Glutamatergic neuron (in vitro differentiated cells): ENCODE measurements around the gene CENPF. TPM values are rescaled to one million over a fixed set of nuclear protein-coding genes. Genes with fewer than 3 reads are reported as not detected.

Experiments used
- DNase-seq: peaks from one replicate; pipeline ENCODE4 v3.0.0; 2022
- H3K27ac Mint-ChIP-seq: one replicate; pipeline ENCODE4 v1.8.0; 2020; ENCODE audit warnings: mild to moderate bottlenecking, mixed read lengths, inconsistent platforms; ENCODE audit not compliant: unreplicated experiment
- H3K27me3 Mint-ChIP-seq: one replicate; pipeline ENCODE4 v1.8.0; 2020; ENCODE audit warnings: mild to moderate bottlenecking, moderate library complexity, mixed read lengths, inconsistent platforms; ENCODE audit not compliant: unreplicated experiment
- H3K36me3 Mint-ChIP-seq: one replicate; pipeline ENCODE4 v1.8.0; 2020; ENCODE audit warnings: mild to moderate bottlenecking, mixed read lengths, inconsistent platforms; ENCODE audit not compliant: unreplicated experiment
- H3K4me1 Mint-ChIP-seq: one replicate; pipeline ENCODE4 v1.8.0; 2020; ENCODE audit warnings: mild to moderate bottlenecking, low read depth, mixed read lengths, inconsistent platforms; ENCODE audit not compliant: unreplicated experiment
- H3K4me3 Mint-ChIP-seq: one replicate; pipeline ENCODE4 v1.8.0; 2020; ENCODE audit warnings: mild to moderate bottlenecking, mixed read lengths, inconsistent platforms; ENCODE audit not compliant: unreplicated experiment
- H3K9me3 Mint-ChIP-seq: one replicate; pipeline ENCODE4 v1.8.0; 2020; ENCODE audit warnings: mild to moderate bottlenecking, moderate library complexity, mixed read lengths, inconsistent platforms; ENCODE audit not compliant: unreplicated experiment
- total RNA-seq: library from RNA; stranded (reverse); fragmentation: NEBNext Ultra II Directional; extraction: Animal tissue kit (Norgen Biotek cat#: 25700); gene quantifications from one replicate; pipeline ENCODE4 v1.2.1, GENCODE V29; 2021; ENCODE audit not compliant: unreplicated experiment
- TF ChIP-seq, protein P1 (sequence below): fragments of 200-600 bp; sonication (generic); IDR thresholded peaks from one replicate; pipeline ENCODE4 v1.5.0; 2021; ENCODE audit not compliant: partially characterized antibody, unreplicated experiment

Gene CENPF
- total RNA-seq, 1 donor from 2014 or later: 29.3 TPM

DNA sequence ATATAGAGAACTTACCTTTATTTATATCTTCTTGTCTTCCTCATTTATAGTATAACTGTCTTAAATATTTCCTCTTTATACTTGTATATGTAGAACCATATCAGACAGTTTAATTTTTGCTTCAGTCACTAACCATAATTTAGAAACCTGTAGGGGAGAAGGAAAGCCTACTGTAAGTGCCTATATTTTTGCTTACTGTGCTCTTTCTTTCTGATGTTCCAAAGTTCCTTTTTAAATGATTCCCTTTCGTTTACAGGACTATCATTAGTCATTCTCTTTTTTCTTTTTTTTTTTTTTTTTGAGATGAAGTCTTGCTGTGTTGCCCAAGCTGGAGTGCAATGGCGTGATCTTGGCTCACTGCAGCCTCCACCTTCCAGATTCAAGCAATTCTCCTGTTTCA is 109.7 kb downstream of the CENPF start:
- Mint-ChIP-seq H3K27me3 (no peaks in the 10 kb centered on the region), H3K4me1 (peaks cover 2% of the 10 kb centered on the region), H3K27ac (no peak overlapping the region), H3K4me3 (no peak overlapping the region), H3K36me3 (no peaks in the 10 kb centered on the region), H3K9me3 (no peaks in the 10 kb centered on the region)
- TF ChIP-seq, protein P1, sequence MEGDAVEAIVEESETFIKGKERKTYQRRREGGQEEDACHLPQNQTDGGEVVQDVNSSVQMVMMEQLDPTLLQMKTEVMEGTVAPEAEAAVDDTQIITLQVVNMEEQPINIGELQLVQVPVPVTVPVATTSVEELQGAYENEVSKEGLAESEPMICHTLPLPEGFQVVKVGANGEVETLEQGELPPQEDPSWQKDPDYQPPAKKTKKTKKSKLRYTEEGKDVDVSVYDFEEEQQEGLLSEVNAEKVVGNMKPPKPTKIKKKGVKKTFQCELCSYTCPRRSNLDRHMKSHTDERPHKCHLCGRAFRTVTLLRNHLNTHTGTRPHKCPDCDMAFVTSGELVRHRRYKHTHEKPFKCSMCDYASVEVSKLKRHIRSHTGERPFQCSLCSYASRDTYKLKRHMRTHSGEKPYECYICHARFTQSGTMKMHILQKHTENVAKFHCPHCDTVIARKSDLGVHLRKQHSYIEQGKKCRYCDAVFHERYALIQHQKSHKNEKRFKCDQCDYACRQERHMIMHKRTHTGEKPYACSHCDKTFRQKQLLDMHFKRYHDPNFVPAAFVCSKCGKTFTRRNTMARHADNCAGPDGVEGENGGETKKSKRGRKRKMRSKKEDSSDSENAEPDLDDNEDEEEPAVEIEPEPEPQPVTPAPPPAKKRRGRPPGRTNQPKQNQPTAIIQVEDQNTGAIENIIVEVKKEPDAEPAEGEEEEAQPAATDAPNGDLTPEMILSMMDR: no peak
- DNase-seq: no peak

Other genes with a start within 250 kb of the CENPF start
- gene PTPN14, start 51.6 kb upstream of the CENPF start, total RNA-seq: 1.7 TPM